Endothelial cell of umbilical vein (primary cell): ENCODE measurements around the gene MRPL34. TPM values are rescaled to one million over a fixed set of nuclear protein-coding genes. Genes with fewer than 3 reads are reported as not detected.

Experiments used
- BruUV-seq: library from RNA; stranded (reverse); fragments of 400-500 nt; replicated peaks from 2 replicates; lab custom pipeline; 2021; lab: Mats Ljungman, UMichigan
- CTCF ChIA-PET: fragments of 300-600, 350-600 bp; sonication (Branson Sonifier 250); formaldehyde crosslinking; loops from one replicate; lab custom pipeline; 2021; ENCODE audit warnings: antibody characterized with exemption, inconsistent platforms; lab: Charles Lee
- POLR2A ChIA-PET: fragments of 300-600, 350-600 bp; sonication (Branson Sonifier 250); formaldehyde crosslinking; loops from one replicate; lab custom pipeline; 2021; ENCODE audit warnings: antibody characterized with exemption, inconsistent platforms; lab: Charles Lee
- DNase-seq: peaks from one replicate; pipeline ENCODE4 v3.0.0-alpha.2; 2011; ENCODE audit warnings: low read depth, low spot score
- FAIRE-seq: peaks from 2 replicates; lab custom pipeline; 2011; peaks lifted over from hg19 to GRCh38; lab: Jason Lieb, UNC
- H2AFZ ChIP-seq: 2 replicates; pipeline ENCODE4 v1.6.0; 2012; ENCODE audit warnings: low read depth, low read length, control low read depth, inconsistent platforms
- H3K27ac ChIP-seq: 2 replicates; pipeline ENCODE4 v1.5.1; 2011; ENCODE audit warnings: low read depth, mild to moderate bottlenecking, control low read depth, low read length, moderate library complexity; ENCODE audit not compliant: insufficient read depth
- H3K27me3 ChIP-seq, 2 experiments: 2 replicates each; pipeline versions ENCODE4 v1.6.0 to v1.6.1; 2011; ENCODE audit warnings: low read length in 2 of 2, mixed read lengths in 1 of 2; ENCODE audit not compliant: control insufficient read depth in 2 of 2, insufficient read depth in 2 of 2
- H3K36me3 ChIP-seq, 2 experiments: 2 replicates in 1 of 2; 3 replicates in 1 of 2; pipeline ENCODE4 v1.5.1; 2011; ENCODE audit warnings: low read length in 2 of 2, mild to moderate bottlenecking in 1 of 2, moderate library complexity in 1 of 2; ENCODE audit not compliant: control insufficient read depth in 2 of 2, insufficient read depth in 2 of 2; ENCODE audit errors: extremely low read depth in 1 of 2
- H3K4me1 ChIP-seq: 3 replicates; pipeline ENCODE4 v1.5.1; 2011; ENCODE audit warnings: mild to moderate bottlenecking, low read length; ENCODE audit not compliant: control insufficient read depth, insufficient read depth; ENCODE audit errors: extremely low read depth
- H3K4me2 ChIP-seq: 2 replicates; pipeline ENCODE4 v1.6.1; 2011; ENCODE audit warnings: low read length, control low read depth, mixed read lengths; ENCODE audit not compliant: insufficient read depth
- H3K4me3 ChIP-seq, 3 experiments: fragments of 200-600 bp in 1 of 3; sonication (generic), shearing (Covaris generic) in 1 of 3; replicated peaks in 1 of 3; 2 replicates each; pipeline ENCODE4 v1.5.1; 2011 to 2016; ENCODE audit warnings: control low read depth in 3 of 3, low read length in 3 of 3, mild to moderate bottlenecking in 2 of 3, inconsistent platforms in 1 of 3, low read depth in 1 of 3, moderate library complexity in 1 of 3; ENCODE audit not compliant: insufficient read depth in 1 of 3
- H3K79me2 ChIP-seq: 2 replicates; pipeline ENCODE4 v1.6.0; 2012; ENCODE audit warnings: low read length, inconsistent platforms; ENCODE audit not compliant: control insufficient read depth, insufficient read depth
- H3K9ac ChIP-seq: replicated peaks from 2 replicates; pipeline ENCODE3; 2011; ENCODE audit warnings: low read length, control low read depth; ENCODE audit not compliant: insufficient read depth; ENCODE audit errors: extremely low read depth
- H3K9me1 ChIP-seq: replicated peaks from 3 replicates; pipeline ENCODE4 v1.6.0; 2011; ENCODE audit warnings: mild to moderate bottlenecking, low read length; ENCODE audit not compliant: control insufficient read depth, insufficient read depth; ENCODE audit errors: extremely low read depth
- H3K9me3 ChIP-seq: replicated peaks from 2 replicates; pipeline ENCODE4 v1.5.1; 2012; ENCODE audit warnings: low read length, inconsistent platforms; ENCODE audit not compliant: control insufficient read depth, insufficient read depth
- H4K20me1 ChIP-seq: replicated peaks from 2 replicates; pipeline ENCODE3; 2011; ENCODE audit warnings: mild to moderate bottlenecking, low read length; ENCODE audit not compliant: control insufficient read depth, insufficient read depth; ENCODE audit errors: extremely low read depth
- CTCF ChIP-seq, 2 donors: IDR thresholded peaks; 1 replicate in 1 of 2; 2 replicates in 1 of 2; pipeline ENCODE4 v1.5.1; 2011; ENCODE audit warnings: low read length in 2 of 2, mild to moderate bottlenecking in 2 of 2, moderate library complexity in 2 of 2, control low read depth in 1 of 2, inconsistent platforms in 1 of 2, low read depth in 1 of 2; ENCODE audit not compliant: insufficient read depth in 1 of 2; ENCODE audit errors: extremely low read depth in 1 of 2
- EZH2 ChIP-seq: IDR thresholded peaks from 2 replicates; pipeline ENCODE4 v1.6.1; 2012; ENCODE audit warnings: borderline replicate concordance, low read depth, mild to moderate bottlenecking, moderate library complexity, low read length, inconsistent platforms; ENCODE audit not compliant: severe bottlenecking
- FOS ChIP-seq: IDR thresholded peaks from 2 replicates; pipeline ENCODE4 v1.6.1; 2011; ENCODE audit warnings: mild to moderate bottlenecking, low read length, moderate library complexity, borderline replicate concordance; ENCODE audit not compliant: insufficient read depth
- GATA2 ChIP-seq: IDR thresholded peaks from 2 replicates; pipeline ENCODE4 v1.7.0; 2011; ENCODE audit warnings: low read depth, mild to moderate bottlenecking, moderate library complexity, mixed read lengths, low read length; ENCODE audit not compliant: insufficient read length, insufficient read depth
- JUN ChIP-seq: IDR thresholded peaks from 2 replicates; pipeline ENCODE4 v1.6.1; 2011; ENCODE audit warnings: borderline replicate concordance, low read depth; ENCODE audit not compliant: insufficient read length, insufficient read depth
- MAX ChIP-seq: IDR thresholded peaks from 2 replicates; pipeline ENCODE4 v1.6.1; 2011; ENCODE audit not compliant: insufficient read depth, insufficient read length
- MYC ChIP-seq: IDR thresholded peaks from one replicate; pipeline ENCODE4 v1.6.1; 2011; ENCODE audit warnings: mild to moderate bottlenecking, low read depth, low read length
- POLR2A ChIP-seq: IDR thresholded peaks from 2 replicates; pipeline ENCODE4 v1.6.1; 2012; ENCODE audit warnings: low read depth, mild to moderate bottlenecking, control low read depth, low read length
- POLR2AphosphoS5 ChIP-seq: IDR thresholded peaks from 2 replicates; pipeline ENCODE4 v1.6.1; 2012; ENCODE audit warnings: low read depth, mild to moderate bottlenecking, control low read depth, low read length, moderate library complexity; ENCODE audit not compliant: insufficient read depth
- dilution Hi-C: fragments of 300-500 bp; cut with MboI; formaldehyde crosslinking; loops from one replicate; pipeline ENCODE4 v1.15.0; 2019; ENCODE audit warnings: low sequenced_read_pairs; ENCODE audit not compliant: extremely low pct_ligation_motif_present
- intact Hi-C: fragments of 100-400 bp; cut with micrococcal nuclease; formaldehyde crosslinking; loops from one replicate; pipeline ENCODE4 v1.10.0; 2022
- polyA plus RNA-seq, 4 experiments: library from polyadenylated mRNA; depleted of rRNA in 3 of 4; stranded (reverse) in 3 of 4; unstranded in 1 of 4; fragments of >200 nt; gene quantifications; 2 replicates each; pipeline versions ENCODE4 v1.2.1 to v1.2.3, GENCODE V29; 2011 to 2012; ENCODE audit warnings: missing spikeins in 1 of 4
- total RNA-seq: library from RNA; stranded (reverse); gene quantifications from 2 replicates; pipeline ENCODE4 v1.2.3, GENCODE V29; 2021

The MRPL34 gene
- total and polyA plus RNA-seq, 2 donors (not counting 3 experiments of a cell fraction or from before 2014, with no cell fraction given), result 45.5 to 55.7 TPM

DNA sequence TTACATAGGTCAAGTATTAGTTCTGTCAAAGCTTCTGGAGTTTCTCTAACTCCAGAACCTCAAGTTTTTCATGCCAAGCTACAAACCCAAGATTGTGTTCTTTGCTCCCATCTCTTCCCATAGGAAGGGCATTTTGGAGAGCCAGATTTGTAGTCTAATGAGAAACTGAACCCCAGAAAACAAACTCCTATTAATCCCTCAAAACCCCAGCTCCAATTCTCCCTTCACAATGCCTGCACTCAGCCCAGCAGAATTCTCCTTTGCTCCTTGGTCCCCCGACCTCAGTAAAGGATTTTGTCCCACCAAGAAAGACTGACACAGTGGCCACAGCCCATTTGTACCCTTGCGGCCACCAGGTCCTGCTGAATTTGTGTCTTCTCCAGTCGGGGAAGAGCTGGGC is 49.5 kb upstream of the MRPL34 start:
- ChIA-PET CTCF (no interaction called here), POLR2A (no interaction called here)
- no peak for FAIRE-seq
- intact Hi-C loops (no loop called here), dilution Hi-C loops (no loop called here)
- DNase-seq, result no peak
- no peaks in the 10 kb centered on the region for H3K9me1 ChIP-seq
- no peaks in the 10 kb centered on the region for H3K9me3 ChIP-seq
- H3K4me3 ChIP-seq, result no peak overlapping the region
- H3K9ac ChIP-seq, result no peak overlapping the region
- no peak overlapping the region for H2AFZ ChIP-seq
- no peaks in the 10 kb centered on the region for H3K79me2 ChIP-seq
- peaks cover 0 to 34% of the 10 kb centered on the region in 2 experiments for H3K36me3 ChIP-seq
- TF ChIP-seq MYC (no peak), EZH2 (no peak), FOS (no peak), CTCF (IDR thresholded peaks at IDR 0.05; ENCODE audit: extremely low read depth in 1 of 2, insufficient read depth in 1 of 2, low read depth in 1 of 2, low read length in 2 of 2) (no peak)
- H3K27ac ChIP-seq, result no peak overlapping the region
- no peak overlapping the region for H3K4me2 ChIP-seq
- no TSS peak for BruUV-seq
- no peaks in the 10 kb centered on the region for H4K20me1 ChIP-seq
- no peaks in the 10 kb centered on the region for H3K4me1 ChIP-seq
- no peaks in the 10 kb centered on the region for H3K27me3 ChIP-seq

GRCh38 chr19:17259118-17259780 is 46.4 kb upstream of the MRPL34 start:
- Histone ChIP-seq H3K9me3 (no peaks in the 10 kb centered on the region), H2AFZ (no peak overlapping the region), H3K4me3 (no peak overlapping the region), H3K9me1 (no peaks in the 10 kb centered on the region), H3K4me1 (peaks cover 4% of the 10 kb centered on the region), H3K27ac (no peak overlapping the region), H3K36me3 (peaks cover 0 to 27% of the 10 kb centered on the region in 2 experiments), H4K20me1 (no peaks in the 10 kb centered on the region), H3K4me2 (no peak overlapping the region), H3K27me3 (no peaks in the 10 kb centered on the region), H3K9ac (no peak overlapping the region), H3K79me2 (no peaks in the 10 kb centered on the region)
- no peak for DNase-seq
- ChIA-PET CTCF (interaction anchor here (1.2 to 3.1 kb wide), 6 partner anchors 9 to 23 kb away, joined by 3 to 28 read pairs (median 6); partner anchors contain the start of gene ANKLE1), POLR2A (no interaction called here)
- no peak for TF ChIP-seq POLR2A
- no peak for TF ChIP-seq MYC
- no peak for TF ChIP-seq FOS
- no peak for TF ChIP-seq CTCF (IDR thresholded peaks at IDR 0.05; ENCODE audit: extremely low read depth in 1 of 2, insufficient read depth in 1 of 2, low read depth in 1 of 2, low read length in 2 of 2)
- TF ChIP-seq POLR2AphosphoS5, result no peak
- TF ChIP-seq GATA2, result no peak
- TF ChIP-seq MAX, result no peak
- no peak for TF ChIP-seq EZH2
- no peak for TF ChIP-seq JUN
- intact Hi-C loops (no loop called here), dilution Hi-C loops (no loop called here)
- BruUV-seq, result no TSS peak
- FAIRE-seq, result no peak
